ENCODE data around the gene MAML3.

MAML3 gene

DNA sequence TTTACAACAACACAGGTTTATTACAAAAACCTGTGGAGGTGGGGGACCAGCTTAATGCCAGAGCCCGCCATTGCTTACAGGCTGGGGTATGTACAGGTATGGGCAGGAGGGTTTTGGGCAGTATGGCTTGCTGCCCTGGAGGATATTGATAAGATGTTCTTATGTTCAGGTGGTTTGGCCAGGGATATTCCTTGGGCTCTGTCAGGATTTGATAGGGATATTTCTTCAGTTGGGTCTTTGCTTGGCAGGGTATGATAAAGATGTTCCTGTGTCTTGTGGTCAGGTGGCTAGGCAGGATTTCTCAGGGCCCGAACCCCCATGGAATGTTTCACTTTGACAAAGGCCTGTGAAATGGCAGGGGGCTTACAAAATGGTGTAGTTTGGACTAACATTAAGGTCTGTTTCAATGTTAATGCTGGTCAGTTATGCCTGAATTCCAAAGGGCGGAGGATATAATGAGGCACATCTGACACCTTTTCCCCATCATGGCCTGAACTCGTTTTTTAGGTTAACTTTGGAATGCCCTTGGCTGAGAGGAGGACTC, 485.3 kb downstream of the MAML3 start:
- TF ChIP-seq, protein P1, sequence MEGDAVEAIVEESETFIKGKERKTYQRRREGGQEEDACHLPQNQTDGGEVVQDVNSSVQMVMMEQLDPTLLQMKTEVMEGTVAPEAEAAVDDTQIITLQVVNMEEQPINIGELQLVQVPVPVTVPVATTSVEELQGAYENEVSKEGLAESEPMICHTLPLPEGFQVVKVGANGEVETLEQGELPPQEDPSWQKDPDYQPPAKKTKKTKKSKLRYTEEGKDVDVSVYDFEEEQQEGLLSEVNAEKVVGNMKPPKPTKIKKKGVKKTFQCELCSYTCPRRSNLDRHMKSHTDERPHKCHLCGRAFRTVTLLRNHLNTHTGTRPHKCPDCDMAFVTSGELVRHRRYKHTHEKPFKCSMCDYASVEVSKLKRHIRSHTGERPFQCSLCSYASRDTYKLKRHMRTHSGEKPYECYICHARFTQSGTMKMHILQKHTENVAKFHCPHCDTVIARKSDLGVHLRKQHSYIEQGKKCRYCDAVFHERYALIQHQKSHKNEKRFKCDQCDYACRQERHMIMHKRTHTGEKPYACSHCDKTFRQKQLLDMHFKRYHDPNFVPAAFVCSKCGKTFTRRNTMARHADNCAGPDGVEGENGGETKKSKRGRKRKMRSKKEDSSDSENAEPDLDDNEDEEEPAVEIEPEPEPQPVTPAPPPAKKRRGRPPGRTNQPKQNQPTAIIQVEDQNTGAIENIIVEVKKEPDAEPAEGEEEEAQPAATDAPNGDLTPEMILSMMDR (IDR thresholded peaks at IDR 0.05; ENCODE audit: poor library complexity, severe bottlenecking), result no peak
- no peak for DNase-seq (ENCODE audit: low spot score)
- Histone ChIP-seq H3K27ac (ENCODE audit: poor library complexity, severe bottlenecking) (no peak overlapping the region), H3K27me3 (ENCODE audit: insufficient read depth, poor library complexity, severe bottlenecking) (no peaks in the 10 kb centered on the region), H3K4me1 (ENCODE audit: insufficient read depth, poor library complexity, severe bottlenecking) (peaks cover 11% of the 10 kb centered on the region), H3K4me3 (ENCODE audit: severe bottlenecking) (no peak overlapping the region), H3K36me3 (ENCODE audit: low read depth) (no peaks in the 10 kb centered on the region), H3K9me3 (ENCODE audit: severe bottlenecking) (no peaks in the 10 kb centered on the region)
- no peak for ATAC-seq (ENCODE audit: low read depth)

DNA sequence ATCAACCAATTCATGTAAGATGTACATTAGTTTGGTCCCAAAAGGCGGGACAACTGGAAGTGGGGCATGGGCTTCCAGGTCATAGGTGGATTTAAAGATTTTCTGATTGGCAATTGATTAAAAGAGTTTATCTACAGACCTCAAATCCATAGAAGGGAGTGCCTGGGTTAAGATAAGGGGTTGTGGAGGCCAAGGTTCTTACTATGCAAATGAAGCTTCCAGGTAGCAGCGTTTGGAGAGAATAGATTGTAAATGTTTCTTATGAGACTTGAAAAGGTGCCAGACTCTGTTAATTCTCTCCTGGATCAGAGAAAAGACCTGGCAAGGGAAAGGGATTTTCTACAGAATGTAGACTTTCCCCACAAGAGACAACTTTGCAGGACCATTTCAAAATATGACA, 485.9 kb downstream of the MAML3 start:
- TF ChIP-seq, protein P1 (IDR thresholded peaks at IDR 0.05; ENCODE audit: poor library complexity, severe bottlenecking), result no peak
- Histone ChIP-seq H3K4me1 (ENCODE audit: insufficient read depth, poor library complexity, severe bottlenecking) (peaks cover 11% of the 10 kb centered on the region), H3K36me3 (ENCODE audit: low read depth) (no peaks in the 10 kb centered on the region), H3K4me3 (ENCODE audit: severe bottlenecking) (no peak overlapping the region), H3K27ac (ENCODE audit: poor library complexity, severe bottlenecking) (no peak overlapping the region), H3K9me3 (ENCODE audit: severe bottlenecking) (no peaks in the 10 kb centered on the region), H3K27me3 (ENCODE audit: insufficient read depth, poor library complexity, severe bottlenecking) (no peaks in the 10 kb centered on the region)
- DNase-seq (ENCODE audit: low spot score) (no peak), ATAC-seq (ENCODE audit: low read depth) (no peak)

All from RWPE2 (cell line).